ENCODE measurements around the gene ARHGEF28.

ARHGEF28 gene, protein sequence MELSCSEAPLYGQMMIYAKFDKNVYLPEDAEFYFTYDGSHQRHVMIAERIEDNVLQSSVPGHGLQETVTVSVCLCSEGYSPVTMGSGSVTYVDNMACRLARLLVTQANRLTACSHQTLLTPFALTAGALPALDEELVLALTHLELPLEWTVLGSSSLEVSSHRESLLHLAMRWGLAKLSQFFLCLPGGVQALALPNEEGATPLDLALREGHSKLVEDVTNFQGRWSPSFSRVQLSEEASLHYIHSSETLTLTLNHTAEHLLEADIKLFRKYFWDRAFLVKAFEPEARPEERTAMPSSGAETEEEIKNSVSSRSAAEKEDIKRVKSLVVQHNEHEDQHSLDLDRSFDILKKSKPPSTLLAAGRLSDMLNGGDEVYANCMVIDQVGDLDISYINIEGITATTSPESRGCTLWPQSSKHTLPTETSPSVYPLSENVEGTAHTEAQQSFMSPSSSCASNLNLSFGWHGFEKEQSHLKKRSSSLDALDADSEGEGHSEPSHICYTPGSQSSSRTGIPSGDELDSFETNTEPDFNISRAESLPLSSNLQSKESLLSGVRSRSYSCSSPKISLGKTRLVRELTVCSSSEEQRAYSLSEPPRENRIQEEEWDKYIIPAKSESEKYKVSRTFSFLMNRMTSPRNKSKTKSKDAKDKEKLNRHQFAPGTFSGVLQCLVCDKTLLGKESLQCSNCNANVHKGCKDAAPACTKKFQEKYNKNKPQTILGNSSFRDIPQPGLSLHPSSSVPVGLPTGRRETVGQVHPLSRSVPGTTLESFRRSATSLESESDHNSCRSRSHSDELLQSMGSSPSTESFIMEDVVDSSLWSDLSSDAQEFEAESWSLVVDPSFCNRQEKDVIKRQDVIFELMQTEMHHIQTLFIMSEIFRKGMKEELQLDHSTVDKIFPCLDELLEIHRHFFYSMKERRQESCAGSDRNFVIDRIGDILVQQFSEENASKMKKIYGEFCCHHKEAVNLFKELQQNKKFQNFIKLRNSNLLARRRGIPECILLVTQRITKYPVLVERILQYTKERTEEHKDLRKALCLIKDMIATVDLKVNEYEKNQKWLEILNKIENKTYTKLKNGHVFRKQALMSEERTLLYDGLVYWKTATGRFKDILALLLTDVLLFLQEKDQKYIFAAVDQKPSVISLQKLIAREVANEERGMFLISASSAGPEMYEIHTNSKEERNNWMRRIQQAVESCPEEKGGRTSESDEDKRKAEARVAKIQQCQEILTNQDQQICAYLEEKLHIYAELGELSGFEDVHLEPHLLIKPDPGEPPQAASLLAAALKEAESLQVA (N-terminal part only)

DNA sequence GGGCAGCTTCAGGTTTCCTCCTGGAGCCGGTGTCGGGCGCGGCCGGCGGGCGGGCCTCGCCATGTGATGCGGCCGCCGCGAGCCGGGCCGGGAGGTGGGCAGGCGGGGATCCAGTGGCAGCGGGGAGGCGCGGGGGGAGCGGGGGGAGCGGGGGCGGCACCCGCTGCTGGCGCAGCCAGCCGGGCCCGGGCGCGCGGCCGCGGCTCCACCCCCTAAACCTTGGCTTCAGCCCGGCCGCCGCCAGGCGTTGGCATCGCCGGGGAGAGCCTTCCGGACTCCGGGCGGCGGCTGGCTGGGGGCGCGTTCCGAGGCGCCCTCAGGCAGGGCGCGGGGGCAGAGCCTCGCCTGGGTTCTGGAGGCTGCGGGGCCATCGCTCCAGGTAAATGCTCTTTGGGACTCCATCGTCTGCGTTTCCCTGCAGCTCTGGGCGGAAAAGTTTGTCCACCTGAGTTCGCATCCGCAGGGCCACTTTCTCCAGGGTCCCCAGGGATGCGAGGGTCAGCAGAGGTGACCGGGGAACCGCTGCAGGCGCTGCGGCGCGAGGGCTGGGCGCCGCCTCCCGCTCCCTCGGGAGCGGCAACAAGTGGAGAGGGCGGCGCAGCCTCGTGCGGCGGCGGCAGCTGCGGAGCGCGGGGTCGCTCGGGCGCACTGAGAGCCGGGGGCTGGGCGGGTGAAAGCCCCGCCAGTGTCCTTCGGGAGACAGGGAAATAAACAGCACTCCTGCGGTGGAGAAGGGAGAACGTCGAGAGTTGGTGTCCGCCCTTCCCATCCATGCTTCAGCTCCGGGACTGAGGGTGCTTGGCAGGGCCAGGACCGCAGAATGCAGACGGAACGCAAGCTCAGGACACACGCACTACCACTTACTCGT, at the start of gene ARHGEF28:
Gene ARHGEF28, plus strand, starts transcription at position 253 of the 868 bp plus-strand sequence. CDS start 58,656 bp downstream, outside the sequence.
- in situ Hi-C loops (cut with MboI; ENCODE audit: low sequenced_read_pairs) = no loop called here

DNA sequence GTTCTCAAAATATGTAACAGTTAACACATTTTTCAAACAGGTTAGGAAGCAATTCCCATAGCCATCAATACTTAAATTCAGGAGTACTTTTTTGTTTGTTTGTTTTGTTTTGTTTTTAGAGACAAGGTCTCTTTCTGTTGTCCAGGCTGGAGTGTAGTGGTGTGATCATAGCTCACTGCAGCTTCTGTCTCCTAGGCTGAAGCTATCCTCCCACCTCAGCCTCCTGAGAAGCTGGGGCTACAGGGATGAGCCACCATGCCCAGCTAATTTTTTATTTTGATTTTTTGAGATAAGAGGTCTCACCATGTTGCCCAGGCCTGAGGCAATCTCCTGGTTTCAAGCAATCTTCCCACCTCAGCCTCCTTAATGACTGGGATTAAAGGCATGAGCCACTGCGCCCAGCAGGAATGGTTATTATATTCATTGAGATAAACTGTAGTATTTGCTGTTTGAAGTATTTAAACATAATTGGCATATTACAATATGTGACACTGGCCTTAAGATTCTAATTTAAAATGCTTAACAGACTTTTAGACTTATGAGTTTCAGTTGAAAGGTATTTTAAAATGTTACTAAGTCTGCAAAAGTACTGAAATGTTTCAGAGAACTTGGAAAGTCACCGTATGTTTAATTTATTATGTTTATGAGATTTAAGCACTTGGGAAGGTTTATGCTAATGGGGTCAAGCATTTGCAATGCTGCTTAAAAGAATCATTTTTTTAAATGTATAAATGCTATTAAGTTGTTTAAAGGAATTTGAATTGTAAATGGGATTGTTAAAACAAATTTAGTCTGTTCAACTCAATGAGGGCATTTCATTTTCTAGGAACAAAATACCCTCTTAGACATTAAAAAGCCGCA, 43.5 kb upstream of the ARHGEF28 start:
- in situ Hi-C loops (cut with MboI; ENCODE audit: low sequenced_read_pairs) = no loop called here

DNA sequence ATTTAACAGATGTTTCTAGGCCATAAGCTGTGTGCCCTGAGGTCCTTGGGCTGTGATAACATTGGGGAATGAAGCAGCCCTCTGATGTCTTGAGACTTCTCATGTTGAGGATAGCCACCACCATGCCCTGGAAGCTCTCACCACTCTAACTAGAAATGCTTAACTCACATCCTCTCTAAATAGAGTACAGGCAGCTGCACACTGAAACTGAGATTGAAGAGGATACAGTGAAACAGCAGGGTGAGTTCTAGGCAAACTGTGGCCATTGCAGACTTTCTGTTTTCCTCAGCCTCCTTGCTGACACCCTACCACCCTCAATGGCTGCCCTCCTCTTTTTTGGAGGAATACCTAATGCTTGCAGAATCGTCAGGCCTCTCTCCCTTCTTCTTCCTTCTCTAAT, 38.1 kb upstream of the ARHGEF28 start:
- in situ Hi-C loops (cut with MboI; ENCODE audit: low sequenced_read_pairs) = no loop called here

DNA sequence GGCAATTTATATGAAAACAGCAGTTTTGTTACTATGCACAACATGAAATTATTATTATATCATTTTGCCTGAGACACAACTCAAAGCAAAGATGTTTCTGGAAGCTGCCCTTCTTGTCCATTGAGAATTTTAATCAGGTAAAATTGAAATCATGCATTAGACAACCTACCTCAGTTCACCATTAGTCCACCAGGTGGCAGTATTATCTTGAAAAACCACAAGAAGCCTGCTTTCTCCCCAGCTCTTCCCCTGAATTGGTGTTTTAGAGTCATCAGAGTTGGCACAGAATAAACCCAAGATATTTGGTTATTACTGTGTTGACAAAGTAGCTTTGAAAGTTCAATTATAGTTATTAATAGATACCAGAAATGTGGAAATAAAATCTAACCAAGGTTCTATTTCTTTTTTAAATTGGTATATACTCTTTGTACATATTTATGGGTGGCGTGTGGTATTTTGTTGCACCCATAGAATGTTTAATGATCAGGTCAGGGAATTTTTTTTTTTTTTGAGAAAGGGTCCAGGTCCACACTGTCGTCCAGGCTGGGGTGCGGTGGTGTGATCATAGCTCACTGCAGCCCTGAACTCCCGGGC, 34.8 kb upstream of the ARHGEF28 start:
- in situ Hi-C loops (cut with MboI; ENCODE audit: low sequenced_read_pairs) = loop anchor here (10.0 kb wide), 1 partner anchor 204 kb away; no protein-coding TSS in a partner anchor

DNA sequence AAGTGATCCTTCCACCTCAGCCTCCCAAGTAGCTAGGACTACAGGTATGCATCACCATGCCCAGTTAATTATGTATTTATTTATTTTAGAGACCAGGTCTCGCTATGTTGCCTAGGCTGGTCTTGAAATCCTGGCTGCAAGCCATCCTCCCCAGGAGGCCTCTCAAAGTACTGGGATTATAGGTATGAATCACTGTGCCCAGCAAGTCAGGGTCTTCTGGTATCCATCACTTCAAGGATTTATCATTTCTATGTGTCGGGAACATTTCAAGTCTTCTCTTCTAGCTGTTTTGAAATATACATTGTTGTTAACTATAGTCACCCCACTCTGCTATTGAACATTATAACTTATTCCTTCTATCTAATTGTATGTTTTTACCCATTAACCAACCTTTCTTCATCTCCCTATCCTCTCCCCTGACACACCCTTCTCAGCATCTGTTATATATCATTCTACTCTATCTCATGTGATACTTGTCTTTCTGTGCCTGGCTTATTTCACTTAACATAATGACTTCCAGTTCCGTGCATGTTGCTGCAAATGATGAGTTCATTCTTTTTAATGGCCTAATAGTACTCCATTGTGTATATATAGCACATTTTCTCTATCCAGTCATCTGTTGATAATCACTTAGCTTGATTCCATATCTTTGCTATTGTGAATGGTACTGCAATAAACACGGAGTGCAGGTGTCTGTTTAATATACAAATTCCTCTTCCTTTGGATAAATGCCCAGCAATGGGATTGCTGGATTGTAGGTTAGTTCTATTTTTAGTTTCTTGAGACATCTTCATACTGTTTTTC, 34.1 kb upstream of the ARHGEF28 start:
- in situ Hi-C loops (cut with MboI; ENCODE audit: low sequenced_read_pairs) = loop anchor here (10.0 kb wide), 1 partner anchor 203 kb away; no protein-coding TSS in a partner anchor

DNA sequence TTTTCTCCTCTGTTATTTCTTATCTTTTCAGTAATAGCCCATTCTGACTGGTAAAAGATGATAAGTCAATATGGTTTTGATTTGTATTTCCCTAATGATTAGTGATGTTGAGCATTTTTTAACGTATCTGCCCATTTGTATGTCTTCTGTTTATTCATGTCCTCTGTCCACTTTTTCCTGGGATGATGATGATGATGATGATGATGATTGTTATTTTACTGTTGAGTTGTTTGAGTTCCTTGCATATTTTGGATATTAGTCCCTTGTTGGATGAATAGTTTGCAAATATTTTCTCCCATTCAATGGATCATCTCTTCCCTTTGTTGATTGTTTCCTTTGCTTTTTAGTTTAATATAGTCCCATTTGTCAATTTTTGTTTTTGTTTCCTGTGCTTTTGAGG, 33.4 kb upstream of the ARHGEF28 start:
- in situ Hi-C loops (cut with MboI; ENCODE audit: low sequenced_read_pairs) = loop anchor here (10.0 kb wide), 1 partner anchor 202 kb away; no protein-coding TSS in a partner anchor

DNA sequence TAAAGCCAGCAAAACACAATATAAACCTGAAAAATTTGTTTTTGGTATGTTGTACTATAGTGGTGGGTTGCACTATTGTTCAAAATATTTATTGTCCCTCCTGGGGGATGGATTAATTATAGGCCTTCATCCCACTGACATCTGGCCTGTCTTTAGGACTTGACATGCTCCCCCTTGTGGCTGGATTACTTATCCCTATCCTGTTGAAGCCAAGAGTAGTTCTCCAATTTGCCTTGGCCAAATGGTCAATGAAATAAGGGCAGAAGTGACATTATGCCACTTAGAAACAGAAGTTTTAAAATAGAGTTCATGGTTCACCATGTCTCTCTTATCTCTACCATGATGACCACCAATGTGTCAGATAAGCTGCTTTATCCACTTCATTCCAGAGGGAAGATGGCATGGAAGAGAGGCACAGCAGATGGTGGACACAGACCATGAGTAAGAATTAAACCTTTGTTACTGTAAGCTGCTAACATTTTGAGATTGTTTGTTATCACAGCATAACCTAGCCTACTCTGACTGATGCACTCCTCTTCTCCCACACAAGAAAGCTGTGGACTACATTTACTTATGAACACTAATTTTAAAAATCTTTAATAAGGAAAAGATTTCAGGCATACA, 29.2 kb upstream of the ARHGEF28 start:
- in situ Hi-C loops (cut with MboI; ENCODE audit: low sequenced_read_pairs) = loop anchor here (10.0 kb wide), 1 partner anchor 198 kb away; no protein-coding TSS in a partner anchor

DNA sequence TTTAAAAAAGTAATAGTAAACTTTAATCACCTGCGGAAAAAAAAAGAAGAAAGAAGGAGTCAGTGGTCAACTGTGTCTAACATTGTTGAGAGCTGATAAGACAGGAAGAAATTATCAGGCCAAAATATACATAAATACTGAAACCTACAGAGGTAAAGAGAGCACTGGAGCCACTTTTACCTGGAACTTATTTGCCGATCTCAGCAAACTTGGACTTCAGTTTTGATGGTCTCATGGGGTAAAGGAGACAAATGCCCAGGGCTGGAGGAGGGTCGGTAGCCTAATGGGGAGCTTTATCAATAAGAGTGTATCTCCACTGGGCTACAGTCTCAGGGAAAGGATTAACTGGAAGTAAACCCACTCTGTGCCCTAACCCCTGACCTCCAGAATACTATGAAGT, 26.6 kb upstream of the ARHGEF28 start:
- in situ Hi-C loops (cut with MboI; ENCODE audit: low sequenced_read_pairs) = loop anchor here (10.0 kb wide), 1 partner anchor 195 kb away; no protein-coding TSS in a partner anchor

DNA sequence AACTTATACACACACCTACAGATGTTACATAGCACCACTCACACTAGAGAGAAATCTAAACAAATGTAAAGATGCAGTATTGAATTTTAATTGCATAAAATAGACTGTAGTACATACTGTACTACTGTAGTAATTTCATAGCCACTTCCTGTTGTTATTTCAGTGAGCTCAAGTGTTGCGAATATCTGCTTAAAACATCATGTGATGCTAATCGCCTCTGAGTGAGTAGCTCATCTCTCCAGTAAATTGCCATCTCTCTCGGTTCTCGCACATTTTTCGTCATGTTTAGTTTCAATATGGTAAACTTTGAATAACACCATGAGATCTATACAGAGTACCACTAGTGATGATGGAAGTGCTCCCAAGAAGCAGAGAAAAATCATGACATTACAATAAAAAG, 22.0 kb upstream of the ARHGEF28 start:
- in situ Hi-C loops (cut with MboI; ENCODE audit: low sequenced_read_pairs) = no loop called here

DNA sequence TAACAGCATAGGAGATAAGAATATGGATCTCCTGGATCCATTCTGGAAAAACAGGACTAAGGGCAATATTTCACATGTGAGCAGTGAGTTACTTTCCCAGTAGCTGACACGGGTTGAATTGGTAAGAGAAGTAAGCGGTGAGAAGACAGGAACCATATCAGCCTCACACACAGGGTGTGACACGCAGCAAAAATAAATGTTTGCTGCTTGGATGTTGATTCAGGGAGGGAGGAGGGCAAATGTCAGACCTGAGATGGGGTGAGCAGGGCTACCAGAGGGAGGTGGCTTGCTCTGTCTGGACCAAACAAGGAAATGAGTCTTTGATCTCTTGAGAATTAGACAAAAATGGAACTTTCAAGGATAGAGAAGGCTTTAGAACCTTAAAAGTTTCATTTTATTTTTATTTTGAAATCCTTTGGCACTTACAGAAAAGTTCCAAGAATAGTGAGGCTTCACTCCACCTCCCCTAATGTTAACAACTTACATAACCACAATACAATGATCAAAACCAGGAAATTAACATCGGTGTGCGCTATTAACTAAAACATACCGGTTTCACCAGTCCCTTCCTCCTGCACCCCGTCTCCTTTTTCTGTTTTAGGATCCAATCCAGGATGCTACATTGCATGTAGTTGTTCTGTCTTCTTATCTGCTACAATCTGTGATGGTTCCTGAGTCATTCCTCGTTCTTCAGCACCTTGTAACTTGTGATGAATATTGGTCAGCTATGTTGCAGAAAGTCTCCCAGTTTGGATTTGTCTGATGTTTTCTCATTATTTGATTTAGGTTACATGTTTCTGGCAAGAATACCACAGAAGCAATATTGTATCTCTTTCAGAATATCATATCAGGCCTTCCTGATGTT, 20.5 kb upstream of the ARHGEF28 start:
- in situ Hi-C loops (cut with MboI; ENCODE audit: low sequenced_read_pairs) = no loop called here

DNA sequence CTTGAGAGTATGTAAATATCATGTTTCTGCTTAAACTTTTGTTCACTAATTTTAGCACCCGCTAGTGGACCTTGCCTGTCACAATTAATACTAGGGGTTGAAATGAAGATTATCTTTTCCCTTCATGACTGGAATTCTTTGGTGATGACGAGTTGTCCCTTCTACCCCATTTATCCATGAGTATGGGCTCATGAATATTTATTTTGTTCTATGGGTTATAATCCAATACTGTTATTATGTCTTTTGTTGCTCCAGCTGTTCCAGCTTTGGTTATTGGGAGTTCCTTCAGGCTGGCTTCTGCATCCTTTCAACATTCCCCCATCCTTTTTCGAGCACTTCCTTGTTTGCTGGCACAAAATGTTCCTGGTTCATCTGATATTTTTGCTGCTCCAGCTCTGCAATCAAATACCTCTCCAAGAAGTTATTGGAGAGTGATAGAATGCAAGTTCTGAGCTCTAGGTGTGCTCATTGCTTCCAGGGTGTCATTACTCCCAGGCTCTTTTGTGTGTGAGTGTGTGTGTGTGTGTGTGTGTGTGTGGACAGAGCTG, 19.7 kb upstream of the ARHGEF28 start:
- in situ Hi-C loops (cut with MboI; ENCODE audit: low sequenced_read_pairs) = no loop called here

DNA sequence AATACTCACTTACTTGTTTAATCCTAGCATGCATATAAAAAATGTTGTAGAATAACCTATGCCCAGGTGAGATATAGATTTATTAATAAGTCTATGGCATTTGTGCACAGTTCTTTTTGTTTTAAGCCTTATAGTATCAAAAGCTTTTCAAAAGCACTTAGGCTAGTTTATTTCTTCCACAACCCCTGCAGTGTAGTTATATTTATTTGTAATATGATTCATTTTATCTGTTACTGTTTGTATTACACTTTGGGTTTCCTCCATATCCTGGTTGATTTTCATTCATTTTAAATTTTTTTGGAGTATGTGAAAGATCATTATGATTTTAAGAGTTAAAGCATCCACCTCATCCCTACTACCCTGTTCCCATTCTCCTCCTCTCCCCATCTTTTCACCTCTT, 18.8 kb upstream of the ARHGEF28 start:
- in situ Hi-C loops (cut with MboI; ENCODE audit: low sequenced_read_pairs) = no loop called here

DNA sequence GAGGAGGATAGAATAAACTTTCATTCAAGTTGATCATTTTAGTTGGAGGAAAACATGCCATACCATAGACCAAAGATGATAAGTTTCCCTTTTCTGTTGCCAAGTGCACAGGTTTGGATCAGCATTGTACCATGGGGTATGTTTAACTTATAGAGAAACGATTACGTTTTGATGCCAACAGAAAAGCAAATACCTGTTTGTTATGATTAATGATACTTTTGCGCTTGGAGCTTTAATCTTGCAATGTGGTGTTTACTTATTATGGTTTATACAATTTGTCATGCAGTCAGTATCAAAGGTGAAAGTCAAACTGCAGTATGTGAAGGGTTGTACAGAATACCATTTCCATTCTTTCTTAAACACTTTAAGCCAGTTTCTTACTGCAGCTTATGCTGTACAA, 13.2 kb upstream of the ARHGEF28 start:
- in situ Hi-C loops (cut with MboI; ENCODE audit: low sequenced_read_pairs) = no loop called here

DNA sequence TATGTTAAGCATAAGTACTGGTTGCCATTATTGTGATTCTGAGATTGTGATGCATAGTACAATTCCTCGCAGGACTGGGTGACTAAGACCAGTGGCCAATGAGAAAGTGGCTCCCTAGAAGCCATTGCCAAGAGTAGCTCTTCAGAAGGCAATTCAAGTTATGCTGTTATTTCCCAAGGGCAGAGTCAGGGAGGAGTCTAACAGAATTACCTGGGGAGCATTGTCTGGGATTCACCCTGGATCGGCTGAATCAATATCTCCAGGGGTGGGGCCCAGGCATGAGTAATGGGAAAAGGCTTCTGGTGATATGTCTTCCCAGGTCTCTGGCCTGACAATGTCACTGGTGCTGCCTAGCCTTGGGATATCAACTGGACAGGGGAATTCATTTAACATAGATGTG, 10.9 kb upstream of the ARHGEF28 start:
- in situ Hi-C loops (cut with MboI; ENCODE audit: low sequenced_read_pairs) = no loop called here

DNA sequence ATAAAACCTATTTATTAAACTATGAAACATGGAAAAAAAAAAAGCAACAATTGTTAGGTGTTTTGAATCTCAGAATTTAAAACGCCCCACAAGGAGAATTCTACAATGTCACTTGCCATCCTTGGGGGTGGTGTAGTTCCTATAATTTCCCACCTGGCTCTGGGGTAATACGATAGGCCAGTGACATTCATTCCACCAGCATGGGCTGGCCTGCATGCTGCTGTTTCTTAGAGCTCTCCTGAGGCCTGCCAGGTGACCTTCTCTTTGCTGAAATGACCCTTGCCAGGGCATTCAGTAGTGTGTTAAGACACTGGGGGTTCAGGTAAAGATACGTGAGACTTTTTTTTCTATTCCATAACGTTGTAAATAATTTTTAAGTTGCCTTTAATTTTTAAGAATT, 10.0 kb upstream of the ARHGEF28 start:
- in situ Hi-C loops (cut with MboI; ENCODE audit: low sequenced_read_pairs) = no loop called here

Measured in HL-60/S4 (cell line).